K562 (cell line): ENCODE measurements around the gene ZDHHC17. TPM values are rescaled to one million over a fixed set of nuclear protein-coding genes. Genes with fewer than 3 reads are reported as not detected.
A peak's percentile ranks its signal among the peaks of the same experiment; 100 is the strongest.

Experiments
- ATAC-seq: fragments of 200-7000 bp; cut with Tn5 transposase; 3 replicates; pipeline ENCODE4 v1.9.1; 2020; ENCODE audit warnings: moderate library complexity
- BruUV-seq: library from RNA; stranded (reverse); fragments of 400-500 nt; replicated peaks from 2 replicates; lab custom pipeline; 2021; lab: Mats Ljungman, UMichigan
- CTCF ChIA-PET: fragments of 300-600 bp; formaldehyde crosslinking; extraction: SDS; loops from one replicate; lab custom pipeline; 2021; ENCODE audit warnings: low intra/inter-chr PET ratio; lab: Yijun Ruan, JAX
- POLR2A ChIA-PET: fragments of 300-600, 350-650 bp; sonication (Branson Sonifier 250); formaldehyde crosslinking; extraction: SDS; loops from one replicate; lab custom pipeline; 2021; ENCODE audit warnings: antibody characterized with exemption, inconsistent platforms; lab: Yijun Ruan, JAX
- DNase-seq, 4 experiments: peaks; one replicate each; pipeline versions ENCODE4 v3.0.0 to v3.0.0-alpha.2; 2011 to 2018; ENCODE audit warnings: low spot score in 3 of 4, mixed read lengths in 3 of 4; ENCODE audit errors: extremely low read depth in 1 of 4
- FAIRE-seq: peaks from 2 replicates; lab custom pipeline; 2011; peaks lifted over from hg19 to GRCh38; lab: Jason Lieb, UNC
- H2AFZ ChIP-seq: 2 replicates; pipeline ENCODE4 v1.6.0; 2011; ENCODE audit warnings: low read depth, low read length, control low read depth, inconsistent platforms
- H3K27ac ChIP-seq: fragments of 200-600 bp; 3 replicates; pipeline ENCODE4 v1.8.0; 2011; ENCODE audit warnings: low read depth, mild to moderate bottlenecking, control low read depth, inconsistent platforms, low read length, moderate library complexity, mixed read lengths; ENCODE audit errors: extremely low read depth
- H3K27me3 ChIP-seq, 2 experiments: fragments of 300-600 bp in 1 of 2; 2 replicates in 1 of 2; 3 replicates in 1 of 2; pipeline versions ENCODE4 v1.6.0 to v1.8.0; 2011; ENCODE audit warnings: inconsistent platforms in 2 of 2, low read length in 2 of 2, mild to moderate bottlenecking in 1 of 2, mixed read lengths in 1 of 2, moderate library complexity in 1 of 2; ENCODE audit not compliant: control insufficient read depth in 2 of 2, insufficient read depth in 2 of 2
- H3K36me3 ChIP-seq: fragments of 300-600 bp; 3 replicates; pipeline ENCODE4 v1.8.0; 2011; ENCODE audit warnings: mild to moderate bottlenecking, low read length, inconsistent platforms; ENCODE audit not compliant: control insufficient read depth, insufficient read depth
- H3K4me1 ChIP-seq, 2 experiments: fragments of 200-600 bp in 1 of 2; replicated peaks in 1 of 2; 2 replicates in 1 of 2; 3 replicates in 1 of 2; pipeline versions ENCODE4 v1.5.1 to v1.8.0; 2011; ENCODE audit warnings: inconsistent platforms in 2 of 2, low read length in 2 of 2, mild to moderate bottlenecking in 1 of 2, mixed read lengths in 1 of 2, moderate library complexity in 1 of 2; ENCODE audit not compliant: control insufficient read depth in 2 of 2, insufficient read depth in 2 of 2
- H3K4me2 ChIP-seq: 2 replicates; pipeline ENCODE4 v1.6.1; 2011; ENCODE audit warnings: low read length, control low read depth, inconsistent platforms, mixed read lengths; ENCODE audit not compliant: insufficient read depth
- H3K4me3 ChIP-seq: fragments of 200-600 bp; sonication (generic), shearing (Covaris generic); 2 replicates; pipeline ENCODE4 v1.5.1; 2016; ENCODE audit warnings: control low read depth, inconsistent platforms
- H3K79me2 ChIP-seq: fragments of 200-600 bp; 3 replicates; pipeline ENCODE4 v1.8.0; 2011; ENCODE audit warnings: low read length, inconsistent platforms; ENCODE audit not compliant: control insufficient read depth, insufficient read depth
- H3K9ac ChIP-seq, 2 experiments: 2 replicates each; pipeline versions ENCODE4 v1.6.0 to v1.6.1; 2011; ENCODE audit warnings: low read depth in 2 of 2, low read length in 2 of 2, control low read depth in 1 of 2, inconsistent platforms in 1 of 2, mild to moderate bottlenecking in 1 of 2, mixed read lengths in 1 of 2; ENCODE audit not compliant: insufficient read depth in 1 of 2
- H3K9me1 ChIP-seq: one replicate; pipeline ENCODE4 v1.6.0; 2011; ENCODE audit warnings: inconsistent platforms, mild to moderate bottlenecking, low read length, moderate library complexity; ENCODE audit not compliant: control insufficient read depth, insufficient read depth
- H3K9me3 ChIP-seq: replicated peaks from 2 replicates; pipeline ENCODE4 v1.5.1; 2011; ENCODE audit warnings: low read depth, low read length, inconsistent platforms; ENCODE audit not compliant: control insufficient read depth, insufficient read depth
- H4K20me1 ChIP-seq: replicated peaks from 2 replicates; pipeline ENCODE4 v1.6.1; 2011; ENCODE audit warnings: low read length, inconsistent platforms, mixed read lengths; ENCODE audit not compliant: control insufficient read depth, insufficient read depth
- ARID2 ChIP-seq: fragments of 450-650 bp; IDR thresholded peaks from 2 replicates; pipeline ENCODE4 v1.6.1; 2017; ENCODE audit warnings: antibody characterized with exemption, mild to moderate bottlenecking
- CCNT2 ChIP-seq: IDR thresholded peaks from 2 replicates; pipeline ENCODE4 v1.6.1; 2011; ENCODE audit warnings: borderline replicate concordance, low read depth, mild to moderate bottlenecking, moderate library complexity, mixed read lengths, low read length; ENCODE audit not compliant: insufficient read length; ENCODE audit errors: extremely low read depth
- EGR1 ChIP-seq: fragments of 450-650 bp; conservative IDR thresholded peaks from 2 replicates; pipeline ENCODE4 v1.6.1; 2017; ENCODE audit warnings: mild to moderate bottlenecking
- ETS1 ChIP-seq: conservative IDR thresholded peaks from 2 replicates; pipeline ENCODE4 v1.6.1; 2011; ENCODE audit warnings: low read depth, mild to moderate bottlenecking, low read length; ENCODE audit not compliant: control insufficient read depth
- FIP1L1 ChIP-seq: fragments of 200-400 bp; formaldehyde crosslinking; IDR thresholded peaks from 2 replicates; pipeline ENCODE4 v1.6.1; 2018; ENCODE audit warnings: mild to moderate bottlenecking, low read depth, low read length; ENCODE audit not compliant: poor library complexity, severe bottlenecking
- ILK ChIP-seq: fragments of 450-650 bp; IDR thresholded peaks from 2 replicates; pipeline ENCODE4 v1.6.1; 2016; ENCODE audit warnings: missing genetic modification characterization, low read depth, mild to moderate bottlenecking, missing compliant biosample characterization, moderate library complexity, borderline replicate concordance
- KLF6 ChIP-seq: fragments of 250-450 bp; sonication (Bioruptor Pico); IDR thresholded peaks from 2 replicates; pipeline ENCODE4 v1.4.0; 2020; ENCODE audit warnings: mild to moderate bottlenecking, moderate library complexity, borderline replicate concordance
- MEF2D ChIP-seq: conservative IDR thresholded peaks from 2 replicates; pipeline ENCODE4 v1.6.1; 2016; ENCODE audit warnings: low read depth, missing genetic modification characterization, missing compliant biosample characterization
- POLR2AphosphoS5 ChIP-seq: IDR thresholded peaks from 2 replicates; pipeline ENCODE4 v1.6.1; 2011; ENCODE audit warnings: mild to moderate bottlenecking, low read depth, low read length, moderate library complexity; ENCODE audit not compliant: control insufficient read depth, insufficient read depth
- RBM17 ChIP-seq: fragments of 200-400 bp; formaldehyde crosslinking; IDR thresholded peaks from 2 replicates; pipeline ENCODE4 v1.6.1; 2017; ENCODE audit warnings: low read depth, mild to moderate bottlenecking, low read length, borderline replicate concordance
- YBX1 ChIP-seq: fragments of 450-650 bp; IDR thresholded peaks from 2 replicates; pipeline ENCODE4 v1.7.1; 2016; ENCODE audit warnings: mild to moderate bottlenecking
- ZFX ChIP-seq: sonication (generic); formaldehyde crosslinking; IDR thresholded peaks from 2 replicates; pipeline ENCODE4 v1.8.0; 2022; ENCODE audit warnings: mild to moderate bottlenecking, missing genetic modification reagents, moderate library complexity
- ZNF239 ChIP-seq: fragments of 250-450 bp; sonication (Bioruptor Pico); IDR thresholded peaks from 2 replicates; pipeline ENCODE4 v1.4.0; 2020; ENCODE audit warnings: mild to moderate bottlenecking
- WGBS: fragments of 100-300 bp; shearing (Covaris generic); methylation state at CpG from one replicate; pipeline ENCODE4 v1.1.6; 2016; ENCODE audit warnings: low coverage, mixed read lengths; ENCODE audit not compliant: insufficient coverage; ENCODE audit errors: missing lambda C conversion rate; 5-methylcytosine and 5-hydroxymethylcytosine counted together
- in situ Hi-C: fragments of 300-500 bp; cut with MboI; formaldehyde crosslinking; loops from 4 replicates; pipeline ENCODE4 v1.15.0; 2018; ENCODE audit warnings: inconsistent platforms, mixed read lengths
- intact Hi-C: fragments of 100-400 bp; cut with micrococcal nuclease; formaldehyde crosslinking; loops from 2 replicates; pipeline ENCODE4 v1.14.2; 2022
- polyA plus RNA-seq, 8 experiments: library from polyadenylated mRNA; depleted of rRNA in 4 of 8; stranded (reverse) in 5 of 8; unstranded in 3 of 8; fragments of >200 nt; fragmentation: Nextera tagmentation in 2 of 8; fragmentation: Illumina TruSeq in 1 of 8; extraction: Ambion mirVana in 2 of 8; extraction: Trizol in 1 of 8; gene quantifications; 2 replicates each; pipeline versions ENCODE4 v1.2.1 to v1.2.3, GENCODE V29; 2011 to 2014; ENCODE audit warnings: inconsistent platforms in 1 of 8, missing spikeins in 1 of 8
- total RNA-seq, 7 experiments: library from RNA; depleted of rRNA in 6 of 7; stranded (reverse); fragments of >200 nt in 6 of 7; fragmentation: Illumina TruSeq in 2 of 7; extraction: Trizol in 2 of 7; gene quantifications; 2 replicates each; pipeline versions ENCODE4 v1.2.1 to v1.2.3, GENCODE V29; 2011 to 2021; ENCODE audit warnings: low replicate concordance in 1 of 7

The ZDHHC17 gene
- total and polyA plus RNA-seq, 9 of the 15 experiments (the other 6 are each of a cell fraction or from before 2014, with no cell fraction given), result 6.7 to 66.0 (median 27.5) TPM

- FAIRE-seq, result no peak
- POLR2A ChIA-PET, result no interaction called here
Measured at GRCh38 chr12:76890151-76891143, 126.5 kb downstream of the ZDHHC17 start.

GRCh38 chr12:76891609-76892008, 127.7 kb downstream of the ZDHHC17 start:
- ChIA-PET POLR2A (no interaction called here), CTCF (no interaction called here)
- Histone ChIP-seq H3K36me3 (no peaks in the 10 kb centered on the region), H3K9me3 (no peaks in the 10 kb centered on the region), H3K4me3 (no peak overlapping the region), H3K4me1 (no peaks in the 10 kb centered on the region), H3K79me2 (no peaks in the 10 kb centered on the region), H3K9ac (no peak overlapping the region), H2AFZ (no peak overlapping the region), H4K20me1 (no peaks in the 10 kb centered on the region), H3K27me3 (peaks cover 4 to 11% of the 10 kb centered on the region in 2 experiments), H3K27ac (no peak overlapping the region), H3K9me1 (no peaks in the 10 kb centered on the region), H3K4me2 (no peak overlapping the region)
- no TSS peak for BruUV-seq
- in situ Hi-C loops (no loop called here), intact Hi-C loops (no loop called here)
- no peak for DNase-seq
- no peak for ATAC-seq
- no peak for FAIRE-seq
- 5% methylated on average over 3 of the region's 3 CpGs for WGBS
- TF ChIP-seq ILK (no peak), YBX1 (no peak), ZFX (CRISPR knock-in tag) (no peak), RBM17 (no peak), ETS1 (no peak), FIP1L1 (no peak), POLR2AphosphoS5 (no peak), ZNF239 (CRISPR knock-in tag) (no peak), MEF2D (tag) (no peak)

More at GRCh38 chr12:76890151-76891143, 126.5 kb downstream of the ZDHHC17 start:
- CTCF ChIA-PET, result no interaction called here
- no TSS peak for BruUV-seq
- H3K4me3 ChIP-seq, result no peak overlapping the region
- no peaks in the 10 kb centered on the region for H3K9me3 ChIP-seq
- no peaks in the 10 kb centered on the region for H4K20me1 ChIP-seq
- intact Hi-C loops (no loop called here), in situ Hi-C loops (no loop called here)
- no peak overlapping the region for H3K4me2 ChIP-seq
- TF ChIP-seq KLF6 (CRISPR knock-in tag) (no peak), EGR1 (0 out of 2 replicates have a peak, but pooled peaks have one; percentile 11), ARID2 (no peak), CCNT2 (no peak)
- no peaks in the 10 kb centered on the region for H3K79me2 ChIP-seq
- no peaks in the 10 kb centered on the region for H3K9me1 ChIP-seq
- H3K4me1 ChIP-seq, result no peaks in the 10 kb centered on the region
- no peak for DNase-seq
- no peak overlapping the region for H3K27ac ChIP-seq
- no peaks in the 10 kb centered on the region for H3K36me3 ChIP-seq
- no peak for ATAC-seq
- peaks cover 4 to 11% of the 10 kb centered on the region in 2 experiments for H3K27me3 ChIP-seq
- H2AFZ ChIP-seq, result no peak overlapping the region
- 5% methylated on average over 8 of the region's 8 CpGs for WGBS
- no peak overlapping the region for H3K9ac ChIP-seq
